Panc1 (cell line): Measurements from ENCODE around the gene ZKSCAN5.

Experiments used
- CTCF ChIP-seq: fragments of 450-650 bp; IDR thresholded peaks from 2 replicates; pipeline ENCODE4 v1.5.1; 2017; ENCODE audit warnings: mild to moderate bottlenecking
- POLR2AphosphoS5 ChIP-seq: IDR thresholded peaks from 2 replicates; pipeline ENCODE4 v1.6.1; 2012; ENCODE audit warnings: mild to moderate bottlenecking, low read depth, low read length, moderate library complexity
- REST ChIP-seq, 2 experiments: IDR thresholded peaks; 2 replicates each; pipeline ENCODE4 v1.6.1; 2011 to 2012; ENCODE audit warnings: low read depth in 2 of 2, control low read depth in 1 of 2, low read length in 1 of 2, mild to moderate bottlenecking in 1 of 2, moderate library complexity in 1 of 2; ENCODE audit not compliant: insufficient read depth in 1 of 2
- TCF7L2 ChIP-seq: IDR thresholded peaks from 2 replicates; pipeline ENCODE4 v1.6.1; 2011; ENCODE audit warnings: mild to moderate bottlenecking, low read depth, low read length, inconsistent platforms

GRCh38 chr7:99576251-99576650, 71.8 kb downstream of the ZKSCAN5 start:
- TF ChIP-seq REST (IDR thresholded peaks at IDR 0.05; ENCODE audit: insufficient read depth in 1 of 2, low read depth in 2 of 2, low read length in 1 of 2) = no peak
- no peak for TF ChIP-seq TCF7L2
- no peak for TF ChIP-seq CTCF
- no peak for TF ChIP-seq POLR2AphosphoS5
